Measurements from ENCODE around the gene ASPDH.

The ASPDH gene

DNA sequence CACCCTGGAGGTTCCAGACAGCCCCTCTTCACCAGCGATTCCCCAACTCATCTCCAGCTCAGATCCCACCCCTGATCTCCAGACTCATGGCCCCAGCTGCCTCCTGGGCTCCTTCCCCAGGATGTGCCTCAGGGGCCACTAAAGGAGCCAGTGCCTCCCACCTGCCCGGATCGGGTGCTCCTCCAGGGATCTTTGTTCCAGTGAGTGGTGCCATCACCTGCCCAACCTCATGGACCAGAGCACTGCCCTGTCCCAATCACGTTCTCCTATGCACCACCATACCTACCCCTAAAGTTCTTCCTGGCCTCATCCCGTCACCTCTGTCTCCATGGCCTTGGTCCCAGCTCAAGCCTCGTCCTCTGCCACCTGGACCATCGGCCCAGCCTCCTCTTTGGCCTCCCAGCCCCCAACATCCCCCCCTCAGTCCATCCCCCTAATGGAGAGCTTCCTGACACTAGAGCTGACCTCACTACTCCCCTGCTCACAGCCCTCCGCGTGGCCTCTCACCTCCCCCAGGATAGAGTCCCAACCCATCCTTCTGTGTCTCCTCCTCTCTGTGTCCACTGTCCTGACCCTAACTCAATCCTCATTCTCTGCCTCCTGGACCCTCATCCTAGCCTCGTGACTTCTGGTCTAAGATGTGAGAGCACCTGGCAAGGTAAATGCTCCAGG is 28.3 kb downstream of the ASPDH start:
- no peak for TF ChIP-seq TAF1 (IDR thresholded peaks at IDR 0.05; ENCODE audit: borderline replicate concordance, insufficient read depth, low read length)
- TF ChIP-seq, protein P1, sequence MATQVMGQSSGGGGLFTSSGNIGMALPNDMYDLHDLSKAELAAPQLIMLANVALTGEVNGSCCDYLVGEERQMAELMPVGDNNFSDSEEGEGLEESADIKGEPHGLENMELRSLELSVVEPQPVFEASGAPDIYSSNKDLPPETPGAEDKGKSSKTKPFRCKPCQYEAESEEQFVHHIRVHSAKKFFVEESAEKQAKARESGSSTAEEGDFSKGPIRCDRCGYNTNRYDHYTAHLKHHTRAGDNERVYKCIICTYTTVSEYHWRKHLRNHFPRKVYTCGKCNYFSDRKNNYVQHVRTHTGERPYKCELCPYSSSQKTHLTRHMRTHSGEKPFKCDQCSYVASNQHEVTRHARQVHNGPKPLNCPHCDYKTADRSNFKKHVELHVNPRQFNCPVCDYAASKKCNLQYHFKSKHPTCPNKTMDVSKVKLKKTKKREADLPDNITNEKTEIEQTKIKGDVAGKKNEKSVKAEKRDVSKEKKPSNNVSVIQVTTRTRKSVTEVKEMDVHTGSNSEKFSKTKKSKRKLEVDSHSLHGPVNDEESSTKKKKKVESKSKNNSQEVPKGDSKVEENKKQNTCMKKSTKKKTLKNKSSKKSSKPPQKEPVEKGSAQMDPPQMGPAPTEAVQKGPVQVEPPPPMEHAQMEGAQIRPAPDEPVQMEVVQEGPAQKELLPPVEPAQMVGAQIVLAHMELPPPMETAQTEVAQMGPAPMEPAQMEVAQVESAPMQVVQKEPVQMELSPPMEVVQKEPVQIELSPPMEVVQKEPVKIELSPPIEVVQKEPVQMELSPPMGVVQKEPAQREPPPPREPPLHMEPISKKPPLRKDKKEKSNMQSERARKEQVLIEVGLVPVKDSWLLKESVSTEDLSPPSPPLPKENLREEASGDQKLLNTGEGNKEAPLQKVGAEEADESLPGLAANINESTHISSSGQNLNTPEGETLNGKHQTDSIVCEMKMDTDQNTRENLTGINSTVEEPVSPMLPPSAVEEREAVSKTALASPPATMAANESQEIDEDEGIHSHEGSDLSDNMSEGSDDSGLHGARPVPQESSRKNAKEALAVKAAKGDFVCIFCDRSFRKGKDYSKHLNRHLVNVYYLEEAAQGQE (IDR thresholded peaks at IDR 0.05; ENCODE audit: insufficient read depth in 1 of 2, low read depth in 2 of 2, low read length in 2 of 2), result no peak
- TF ChIP-seq POLR2AphosphoS5 (IDR thresholded peaks at IDR 0.05; ENCODE audit: low read depth, low read length), result no peak
- TF ChIP-seq SIN3A (IDR thresholded peaks at IDR 0.05; ENCODE audit: borderline replicate concordance, insufficient read depth, low read length), result no peak
- no peak for TF ChIP-seq FOXP2 (optimal IDR thresholded peaks at IDR 0.05; ENCODE audit: borderline replicate concordance, extremely low read depth, extremely low read length, insufficient read depth)

DNA sequence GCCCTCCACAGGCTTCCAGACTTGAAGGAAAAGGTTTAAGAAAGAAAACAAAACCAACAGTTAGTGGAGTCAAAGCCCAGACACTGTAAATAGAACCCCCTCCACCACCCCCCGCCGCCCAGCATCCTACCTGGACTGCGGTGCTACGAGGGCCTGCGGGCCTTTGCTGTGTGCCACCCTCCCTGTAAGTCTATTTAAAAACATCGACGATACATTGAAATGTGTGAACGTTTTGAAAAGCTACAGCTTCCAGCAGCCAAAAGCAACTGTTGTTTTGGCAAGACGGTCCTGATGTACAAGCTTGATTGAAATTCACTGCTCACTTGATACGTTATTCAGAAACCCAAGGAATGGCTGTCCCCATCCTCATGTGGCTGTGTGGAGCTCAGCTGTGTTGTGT is 30.8 kb downstream of the ASPDH start:
- TF ChIP-seq FOXP2 (optimal IDR thresholded peaks at IDR 0.05; ENCODE audit: borderline replicate concordance, extremely low read depth, extremely low read length, insufficient read depth), result no peak
- TF ChIP-seq, protein P1 (IDR thresholded peaks at IDR 0.05; ENCODE audit: insufficient read depth in 1 of 2, low read depth in 2 of 2, low read length in 2 of 2), result no peak

DNA sequence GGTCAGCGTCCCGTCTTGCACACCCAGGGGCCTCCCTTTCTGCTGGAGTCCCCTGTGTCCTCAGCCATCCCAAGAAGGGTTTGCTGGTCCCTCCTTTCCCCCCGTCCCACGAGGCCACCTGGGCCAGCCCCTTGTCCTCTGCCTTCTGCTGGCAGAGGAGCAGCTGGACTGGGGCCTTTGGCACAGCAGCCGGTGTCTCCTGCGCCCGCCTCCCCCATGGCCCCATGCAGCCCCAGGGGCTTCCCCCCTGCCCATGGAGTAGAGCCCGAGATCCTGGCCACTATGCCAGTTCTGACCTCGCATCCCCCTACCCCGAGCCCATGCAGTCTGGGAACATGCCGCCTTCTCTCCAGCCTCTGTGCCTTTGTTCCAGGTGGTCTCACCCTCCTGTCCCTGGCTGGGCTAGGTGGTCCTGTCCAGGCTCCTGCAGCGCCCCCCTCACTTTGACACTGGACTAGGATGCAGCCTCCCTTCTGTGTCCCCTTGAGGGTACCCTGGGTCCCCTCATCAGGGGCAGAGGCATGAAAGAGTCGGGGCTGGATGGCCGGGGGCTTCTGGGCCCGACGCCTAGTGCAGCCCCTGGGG is 31.4 kb downstream of the ASPDH start:
- TF ChIP-seq POLR2AphosphoS5 (IDR thresholded peaks at IDR 0.05; ENCODE audit: low read depth, low read length) (no peak), TAF1 (IDR thresholded peaks at IDR 0.05; ENCODE audit: borderline replicate concordance, insufficient read depth, low read length) (no peak), SIN3A (IDR thresholded peaks at IDR 0.05; ENCODE audit: borderline replicate concordance, insufficient read depth, low read length) (no peak), FOXP2 (optimal IDR thresholded peaks at IDR 0.05; ENCODE audit: borderline replicate concordance, extremely low read depth, extremely low read length, insufficient read depth) (no peak)
- TF ChIP-seq, protein P1 (IDR thresholded peaks at IDR 0.05; ENCODE audit: insufficient read depth in 1 of 2, low read depth in 2 of 2, low read length in 2 of 2), result no peak

DNA sequence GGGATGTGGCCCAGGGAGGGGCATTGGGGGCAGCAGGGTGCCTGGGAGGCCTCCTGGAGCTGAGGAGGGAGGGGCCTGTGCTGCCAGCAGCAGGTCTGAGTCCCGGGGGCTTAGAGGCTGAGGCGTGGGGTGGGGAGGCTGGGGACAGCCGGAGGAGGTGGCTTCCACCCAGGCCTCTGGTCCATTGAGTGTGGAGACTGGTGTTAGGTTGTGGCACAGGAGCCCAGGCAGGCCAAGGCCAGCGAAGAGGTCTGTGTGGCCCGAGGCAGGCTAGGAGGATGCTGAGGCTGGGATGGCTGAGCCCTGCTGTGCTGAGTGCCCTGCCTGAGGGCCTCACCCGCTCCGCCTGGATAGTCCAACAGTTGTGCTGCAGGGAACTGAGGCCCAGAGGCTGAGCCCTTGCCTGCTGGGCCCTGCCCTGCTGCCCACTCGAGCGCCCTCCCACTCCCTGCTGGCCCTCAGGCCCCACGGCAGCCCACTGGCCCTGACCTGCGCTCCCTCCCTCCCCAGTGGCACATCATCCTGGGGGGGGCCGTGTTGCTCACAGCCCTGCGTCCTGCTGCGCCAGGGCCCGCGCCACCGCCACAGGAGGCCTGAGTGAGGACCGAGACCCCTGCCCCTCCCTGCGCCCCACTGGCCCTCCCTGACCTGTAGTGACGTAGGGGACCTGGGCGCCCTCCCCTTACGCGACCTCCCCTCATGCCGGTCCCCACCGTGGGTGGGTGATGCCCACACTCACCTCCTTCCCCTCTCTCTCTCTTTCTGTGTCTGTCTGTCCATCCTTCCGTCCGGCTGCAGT is 32.2 kb downstream of the ASPDH start:
- TF ChIP-seq FOXP2 (optimal IDR thresholded peaks at IDR 0.05; ENCODE audit: borderline replicate concordance, extremely low read depth, extremely low read length, insufficient read depth) (no peak), SIN3A (IDR thresholded peaks at IDR 0.05; ENCODE audit: borderline replicate concordance, insufficient read depth, low read length) (no peak), POLR2AphosphoS5 (IDR thresholded peaks at IDR 0.05; ENCODE audit: low read depth, low read length) (no peak), TAF1 (IDR thresholded peaks at IDR 0.05; ENCODE audit: borderline replicate concordance, insufficient read depth, low read length) (no peak)
- TF ChIP-seq, protein P1 (IDR thresholded peaks at IDR 0.05; ENCODE audit: insufficient read depth in 1 of 2, low read depth in 2 of 2, low read length in 2 of 2), result no peak
